ENCODE results near the gene LETM1. TPM values are rescaled to one million over a fixed set of nuclear protein-coding genes. Genes with fewer than 3 reads are reported as not detected.
A peak's percentile ranks its signal among the peaks of the same experiment; 100 is the strongest.

Gene LETM1
- total and polyA plus RNA-seq, 2 of the 13 experiments (the other 11 are each of a cell fraction or from before 2014, with no cell fraction given), result 9.7 to 41.6 TPM

DNA sequence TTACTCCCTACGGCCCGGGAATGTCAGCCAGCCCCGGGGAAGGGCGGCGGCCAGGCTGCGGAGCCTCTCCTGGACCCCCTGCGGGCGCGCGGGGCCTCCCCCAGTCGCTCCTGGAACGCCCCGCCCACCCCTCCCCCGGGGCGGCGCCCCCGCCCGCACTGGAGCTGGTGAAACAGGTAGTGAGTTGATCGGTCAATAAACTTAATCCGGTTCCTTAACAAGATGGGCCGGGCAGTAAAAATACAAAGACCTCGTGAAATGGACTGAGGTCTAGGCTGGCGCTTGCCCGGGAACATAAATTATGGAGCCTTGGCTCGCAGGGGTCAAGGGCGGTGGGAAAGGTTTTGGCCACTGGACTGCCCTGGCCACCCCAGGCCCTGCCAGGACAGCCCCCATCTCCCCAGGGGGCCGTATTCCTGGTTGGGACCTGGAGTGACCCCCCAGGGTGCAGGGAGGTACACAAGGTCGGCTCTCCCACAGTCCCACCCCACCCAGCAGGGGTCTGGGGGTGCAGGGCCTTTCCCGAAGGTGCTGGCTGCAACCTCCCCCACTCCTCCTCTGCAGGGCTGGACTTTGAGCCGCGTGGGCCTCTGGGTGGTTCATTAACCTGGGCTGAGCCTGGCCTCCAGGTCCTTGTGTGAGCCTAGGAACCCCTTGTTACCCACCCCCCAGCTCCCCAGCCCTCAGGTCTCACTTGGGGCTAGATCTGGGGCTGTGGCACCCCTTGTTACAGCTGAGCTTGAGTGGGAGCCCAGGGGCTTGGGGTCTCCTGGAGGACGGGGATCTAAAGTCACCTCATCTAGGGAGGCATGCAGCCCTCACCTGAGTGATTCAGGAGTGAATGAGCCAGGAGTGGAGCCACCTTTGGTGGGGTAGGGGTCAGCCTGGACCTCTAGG, 60.4 kb downstream of the LETM1 start (continued):
- peak; percentile 86 for TF ChIP-seq MED8 (CRISPR knock-in tag; IDR thresholded peaks at IDR 0.05; ENCODE audit: insufficient replicate concordance)
- peak; percentile 96 for TF ChIP-seq ZNF746 (CRISPR knock-in tag; IDR thresholded peaks at IDR 0.05)
- TF ChIP-seq KAT7 (CRISPR knock-in tag; IDR thresholded peaks at IDR 0.05; ENCODE audit: borderline replicate concordance), result no peak
- no peak for TF ChIP-seq NFYC (CRISPR knock-in tag; IDR thresholded peaks at IDR 0.05)
- peak; percentile 36; the same call in 1 of the 2 replicates for TF ChIP-seq MEF2D (CRISPR knock-in tag; IDR thresholded peaks at IDR 0.05)
- TF ChIP-seq, protein P1, sequence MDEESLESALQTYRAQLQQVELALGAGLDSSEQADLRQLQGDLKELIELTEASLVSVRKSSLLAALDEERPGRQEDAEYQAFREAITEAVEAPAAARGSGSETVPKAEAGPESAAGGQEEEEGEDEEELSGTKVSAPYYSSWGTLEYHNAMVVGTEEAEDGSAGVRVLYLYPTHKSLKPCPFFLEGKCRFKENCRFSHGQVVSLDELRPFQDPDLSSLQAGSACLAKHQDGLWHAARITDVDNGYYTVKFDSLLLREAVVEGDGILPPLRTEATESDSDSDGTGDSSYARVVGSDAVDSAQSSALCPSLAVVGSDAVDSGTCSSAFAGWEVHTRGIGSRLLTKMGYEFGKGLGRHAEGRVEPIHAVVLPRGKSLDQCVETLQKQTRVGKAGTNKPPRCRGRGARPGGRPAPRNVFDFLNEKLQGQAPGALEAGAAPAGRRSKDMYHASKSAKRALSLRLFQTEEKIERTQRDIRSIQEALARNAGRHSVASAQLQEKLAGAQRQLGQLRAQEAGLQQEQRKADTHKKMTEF (CRISPR knock-in tag; IDR thresholded peaks at IDR 0.05), result peak; percentile 95
- 0 out of 2 replicates have a peak, but pooled peaks have one; percentile 45 for TF ChIP-seq ZNF205 (CRISPR knock-in tag; IDR thresholded peaks at IDR 0.05)
- TF ChIP-seq, protein P2, sequence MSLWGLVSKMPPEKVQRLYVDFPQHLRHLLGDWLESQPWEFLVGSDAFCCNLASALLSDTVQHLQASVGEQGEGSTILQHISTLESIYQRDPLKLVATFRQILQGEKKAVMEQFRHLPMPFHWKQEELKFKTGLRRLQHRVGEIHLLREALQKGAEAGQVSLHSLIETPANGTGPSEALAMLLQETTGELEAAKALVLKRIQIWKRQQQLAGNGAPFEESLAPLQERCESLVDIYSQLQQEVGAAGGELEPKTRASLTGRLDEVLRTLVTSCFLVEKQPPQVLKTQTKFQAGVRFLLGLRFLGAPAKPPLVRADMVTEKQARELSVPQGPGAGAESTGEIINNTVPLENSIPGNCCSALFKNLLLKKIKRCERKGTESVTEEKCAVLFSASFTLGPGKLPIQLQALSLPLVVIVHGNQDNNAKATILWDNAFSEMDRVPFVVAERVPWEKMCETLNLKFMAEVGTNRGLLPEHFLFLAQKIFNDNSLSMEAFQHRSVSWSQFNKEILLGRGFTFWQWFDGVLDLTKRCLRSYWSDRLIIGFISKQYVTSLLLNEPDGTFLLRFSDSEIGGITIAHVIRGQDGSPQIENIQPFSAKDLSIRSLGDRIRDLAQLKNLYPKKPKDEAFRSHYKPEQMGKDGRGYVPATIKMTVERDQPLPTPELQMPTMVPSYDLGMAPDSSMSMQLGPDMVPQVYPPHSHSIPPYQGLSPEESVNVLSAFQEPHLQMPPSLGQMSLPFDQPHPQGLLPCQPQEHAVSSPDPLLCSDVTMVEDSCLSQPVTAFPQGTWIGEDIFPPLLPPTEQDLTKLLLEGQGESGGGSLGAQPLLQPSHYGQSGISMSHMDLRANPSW (CRISPR knock-in tag; IDR thresholded peaks at IDR 0.05; ENCODE audit: borderline replicate concordance), result no peak
- peak; percentile 71 for TF ChIP-seq ZSCAN21 (CRISPR knock-in tag; IDR thresholded peaks at IDR 0.05; ENCODE audit: borderline replicate concordance)
- TF ChIP-seq RCOR2 (CRISPR knock-in tag; IDR thresholded peaks at IDR 0.05), result 0 out of 2 replicates have a peak, but pooled peaks have one; percentile 11
- TF ChIP-seq ZNF34 (CRISPR knock-in tag; IDR thresholded peaks at IDR 0.05; ENCODE audit: borderline replicate concordance), result peak; percentile 47; the same call in 1 of the 2 replicates
- TF ChIP-seq JUND (CRISPR knock-in tag; IDR thresholded peaks at IDR 0.05), result no peak
- TF ChIP-seq ZFP90 (CRISPR knock-in tag; IDR thresholded peaks at IDR 0.05; ENCODE audit: borderline replicate concordance), result peak; percentile 42; the same call in 1 of the 2 replicates
- no peak for TF ChIP-seq SP1 (IDR thresholded peaks at IDR 0.05)
- peak; percentile 28; the same call in 1 of the 2 replicates for TF ChIP-seq SP1 (CRISPR knock-in tag; IDR thresholded peaks at IDR 0.05)
- no peak for TF ChIP-seq ZNF549 (CRISPR knock-in tag; IDR thresholded peaks at IDR 0.05)
- no peak for TF ChIP-seq ZNF550 (CRISPR knock-in tag; IDR thresholded peaks at IDR 0.05; ENCODE audit: borderline replicate concordance)
- TF ChIP-seq, protein P3, sequence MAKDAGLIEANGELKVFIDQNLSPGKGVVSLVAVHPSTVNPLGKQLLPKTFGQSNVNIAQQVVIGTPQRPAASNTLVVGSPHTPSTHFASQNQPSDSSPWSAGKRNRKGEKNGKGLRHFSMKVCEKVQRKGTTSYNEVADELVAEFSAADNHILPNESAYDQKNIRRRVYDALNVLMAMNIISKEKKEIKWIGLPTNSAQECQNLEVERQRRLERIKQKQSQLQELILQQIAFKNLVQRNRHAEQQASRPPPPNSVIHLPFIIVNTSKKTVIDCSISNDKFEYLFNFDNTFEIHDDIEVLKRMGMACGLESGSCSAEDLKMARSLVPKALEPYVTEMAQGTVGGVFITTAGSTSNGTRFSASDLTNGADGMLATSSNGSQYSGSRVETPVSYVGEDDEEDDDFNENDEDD (CRISPR knock-in tag; IDR thresholded peaks at IDR 0.05; ENCODE audit: borderline replicate concordance), result peak; percentile 39; the same call in 1 of the 2 replicates
- TF ChIP-seq CBFB (CRISPR knock-in tag; IDR thresholded peaks at IDR 0.05), result peak; percentile 65; the same call in 1 of the 2 replicates
- TF ChIP-seq GATA4 (IDR thresholded peaks at IDR 0.05; ENCODE audit: borderline replicate concordance, low read depth), result peak; percentile 71; the same call in 1 of the 2 replicates
- TF ChIP-seq PCBP1 (IDR thresholded peaks at IDR 0.05; ENCODE audit: borderline replicate concordance, low read depth, low read length), result peak; percentile 81; the same call in 1 of the 2 replicates
- TF ChIP-seq ATM (IDR thresholded peaks at IDR 0.05; ENCODE audit: borderline replicate concordance), result no peak
- TF ChIP-seq AGO2 (optimal IDR thresholded peaks at IDR 0.05; ENCODE audit: low read depth, low read length), result peak; percentile 97
- no peak for TF ChIP-seq ZSCAN9 (CRISPR knock-in tag; IDR thresholded peaks at IDR 0.05; ENCODE audit: borderline replicate concordance)
- TF ChIP-seq ZNF33B (CRISPR knock-in tag; IDR thresholded peaks at IDR 0.05), result no peak
- TF ChIP-seq MED13 (CRISPR knock-in tag; IDR thresholded peaks at IDR 0.05), result peak; percentile 71
